Osteocyte (in vitro differentiated cells): ENCODE results near the gene RAP1GAP. TPM values are rescaled to one million over a fixed set of nuclear protein-coding genes. Genes with fewer than 3 reads are reported as not detected.
A peak's percentile ranks its signal among the peaks of the same experiment; 100 is the strongest.

ENCODE experiments used
- DNase-seq: peaks from one replicate; pipeline ENCODE4 v3.0.0; 2021; ENCODE audit warnings: mixed read lengths; ENCODE audit not compliant: unreplicated experiment; ENCODE audit errors: extremely low spot score
- H3K27ac Mint-ChIP-seq: one replicate; pipeline ENCODE4 v1.8.0; 2021; ENCODE audit warnings: mild to moderate bottlenecking, mixed read lengths; ENCODE audit not compliant: unreplicated experiment
- H3K27me3 Mint-ChIP-seq: one replicate; pipeline ENCODE4 v1.8.0; 2021; ENCODE audit warnings: mixed read lengths; ENCODE audit not compliant: unreplicated experiment
- H3K36me3 Mint-ChIP-seq: one replicate; pipeline ENCODE4 v1.8.0; 2021; ENCODE audit warnings: mixed read lengths; ENCODE audit not compliant: unreplicated experiment
- H3K4me1 Mint-ChIP-seq: one replicate; pipeline ENCODE4 v1.8.0; 2021; ENCODE audit warnings: mixed read lengths; ENCODE audit not compliant: unreplicated experiment
- H3K4me3 Mint-ChIP-seq: one replicate; pipeline ENCODE4 v1.8.0; 2021; ENCODE audit warnings: mild to moderate bottlenecking, moderate library complexity, mixed read lengths; ENCODE audit not compliant: unreplicated experiment
- H3K9me3 Mint-ChIP-seq: one replicate; pipeline ENCODE4 v1.8.0; 2021; ENCODE audit warnings: mixed read lengths; ENCODE audit not compliant: unreplicated experiment
- total RNA-seq: library from RNA; stranded (reverse); gene quantifications from 2 replicates; pipeline ENCODE4 v1.2.1, GENCODE V29; 2021
- TF ChIP-seq, protein P1 (sequence below): fragments of 200-600 bp; sonication (generic); IDR thresholded peaks from 2 replicates; pipeline ENCODE4 v1.5.0; 2021; ENCODE audit warnings: antibody characterized with exemption, mild to moderate bottlenecking, moderate library complexity

RAP1GAP gene
- total RNA-seq, 1 donor from 2014 or later = 3.5 TPM

DNA sequence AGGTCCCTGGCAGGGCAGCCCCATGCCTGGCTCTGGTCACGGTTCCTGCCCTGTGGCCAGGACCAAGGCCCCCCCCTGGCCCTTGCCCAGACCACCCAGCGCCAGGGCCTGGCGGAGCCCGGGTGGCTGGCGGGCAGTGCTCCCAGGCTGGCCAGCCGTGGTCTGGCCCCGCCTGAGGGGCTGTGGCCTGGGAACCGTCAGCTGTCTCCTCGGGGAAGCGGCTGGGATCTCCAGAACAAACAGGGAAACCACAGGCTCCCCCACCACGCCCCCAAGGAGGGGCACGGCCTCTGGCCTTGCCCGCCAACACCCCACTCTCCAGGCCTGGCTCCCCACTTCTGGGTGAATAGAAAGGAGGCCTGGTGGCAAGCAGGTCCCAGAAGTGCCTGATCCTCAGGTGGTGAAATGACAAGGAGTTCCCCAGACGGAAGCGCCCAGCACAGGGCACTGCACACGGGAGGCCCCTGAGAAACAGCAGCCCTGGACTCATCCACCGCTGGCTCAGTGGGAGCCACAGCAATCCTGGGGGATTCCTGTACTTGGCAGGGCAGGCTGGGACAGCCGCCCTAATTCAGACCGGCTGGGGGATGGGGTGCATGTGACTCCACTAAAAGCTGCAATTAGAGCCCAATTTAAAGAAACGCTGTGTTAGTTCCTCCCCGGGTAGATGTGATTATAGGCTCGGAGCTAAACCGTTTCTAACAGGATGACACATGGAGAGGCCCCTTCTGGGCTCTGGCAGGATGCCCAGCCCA is 78.9 kb downstream of the RAP1GAP start:
- Mint-ChIP-seq H3K4me1 (peaks cover 32% of the 10 kb centered on the region), H3K36me3 (no peaks in the 10 kb centered on the region), H3K4me3 (no peak overlapping the region), H3K27me3 (no peaks in the 10 kb centered on the region), H3K27ac (no peak overlapping the region), H3K9me3 (no peaks in the 10 kb centered on the region)
- TF ChIP-seq, protein P1, sequence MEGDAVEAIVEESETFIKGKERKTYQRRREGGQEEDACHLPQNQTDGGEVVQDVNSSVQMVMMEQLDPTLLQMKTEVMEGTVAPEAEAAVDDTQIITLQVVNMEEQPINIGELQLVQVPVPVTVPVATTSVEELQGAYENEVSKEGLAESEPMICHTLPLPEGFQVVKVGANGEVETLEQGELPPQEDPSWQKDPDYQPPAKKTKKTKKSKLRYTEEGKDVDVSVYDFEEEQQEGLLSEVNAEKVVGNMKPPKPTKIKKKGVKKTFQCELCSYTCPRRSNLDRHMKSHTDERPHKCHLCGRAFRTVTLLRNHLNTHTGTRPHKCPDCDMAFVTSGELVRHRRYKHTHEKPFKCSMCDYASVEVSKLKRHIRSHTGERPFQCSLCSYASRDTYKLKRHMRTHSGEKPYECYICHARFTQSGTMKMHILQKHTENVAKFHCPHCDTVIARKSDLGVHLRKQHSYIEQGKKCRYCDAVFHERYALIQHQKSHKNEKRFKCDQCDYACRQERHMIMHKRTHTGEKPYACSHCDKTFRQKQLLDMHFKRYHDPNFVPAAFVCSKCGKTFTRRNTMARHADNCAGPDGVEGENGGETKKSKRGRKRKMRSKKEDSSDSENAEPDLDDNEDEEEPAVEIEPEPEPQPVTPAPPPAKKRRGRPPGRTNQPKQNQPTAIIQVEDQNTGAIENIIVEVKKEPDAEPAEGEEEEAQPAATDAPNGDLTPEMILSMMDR = no peak
- DNase-seq = no peak

DNA sequence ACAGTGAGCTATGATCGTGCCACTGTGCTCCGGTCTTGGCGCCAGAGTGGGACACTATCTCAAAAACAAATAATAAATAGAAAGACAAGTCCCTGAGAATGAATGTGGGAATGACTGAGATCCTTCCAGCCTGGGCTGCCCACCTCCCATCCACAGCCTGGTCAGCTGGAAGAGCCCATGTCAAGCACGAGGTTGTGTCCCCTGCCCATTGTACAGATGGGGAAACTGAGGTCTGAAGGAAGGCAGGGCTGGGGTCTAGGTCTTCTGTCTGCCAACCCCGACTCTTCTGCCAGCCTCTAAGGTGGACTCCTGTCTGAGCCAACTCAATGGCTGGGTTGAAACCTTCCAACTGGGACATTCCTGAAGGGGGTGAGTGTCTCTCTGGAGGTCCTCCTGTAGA is 79.5 kb downstream of the RAP1GAP start:
- TF ChIP-seq, protein P1 = no peak
- H3K9me3 Mint-ChIP-seq = no peaks in the 10 kb centered on the region
- H3K27me3 Mint-ChIP-seq = no peaks in the 10 kb centered on the region
- no peaks in the 10 kb centered on the region for H3K36me3 Mint-ChIP-seq
- H3K4me1 Mint-ChIP-seq = peaks cover 34% of the 10 kb centered on the region
- H3K27ac Mint-ChIP-seq = no peak overlapping the region
- no peak overlapping the region for H3K4me3 Mint-ChIP-seq
- no peak for DNase-seq

DNA sequence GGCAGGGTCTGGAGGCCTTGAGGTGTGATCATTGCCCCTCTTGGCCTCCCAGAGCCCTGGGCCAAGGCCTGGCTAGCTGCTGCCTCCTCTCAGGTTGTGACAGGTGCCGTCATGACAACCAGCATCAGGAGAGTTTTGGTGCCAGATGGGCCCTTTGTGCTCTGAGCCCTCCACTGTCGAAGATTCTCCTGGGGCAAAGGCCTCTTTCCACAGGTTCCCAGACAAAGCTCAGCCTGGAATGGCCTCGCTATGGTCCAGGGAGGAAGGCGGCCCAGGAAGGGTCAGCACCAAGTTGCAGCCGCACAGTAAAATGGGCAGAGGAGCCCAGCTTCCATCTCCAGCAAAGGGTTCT is 81.6 kb downstream of the RAP1GAP start:
- no peak for DNase-seq
- TF ChIP-seq, protein P1 = no peak
- no peaks in the 10 kb centered on the region for H3K9me3 Mint-ChIP-seq
- H3K4me3 Mint-ChIP-seq = no peak overlapping the region
- H3K27me3 Mint-ChIP-seq = no peaks in the 10 kb centered on the region
- H3K36me3 Mint-ChIP-seq = peaks cover 2% of the 10 kb centered on the region
- no peak overlapping the region for H3K27ac Mint-ChIP-seq
- H3K4me1 Mint-ChIP-seq = peaks cover 28% of the 10 kb centered on the region

DNA sequence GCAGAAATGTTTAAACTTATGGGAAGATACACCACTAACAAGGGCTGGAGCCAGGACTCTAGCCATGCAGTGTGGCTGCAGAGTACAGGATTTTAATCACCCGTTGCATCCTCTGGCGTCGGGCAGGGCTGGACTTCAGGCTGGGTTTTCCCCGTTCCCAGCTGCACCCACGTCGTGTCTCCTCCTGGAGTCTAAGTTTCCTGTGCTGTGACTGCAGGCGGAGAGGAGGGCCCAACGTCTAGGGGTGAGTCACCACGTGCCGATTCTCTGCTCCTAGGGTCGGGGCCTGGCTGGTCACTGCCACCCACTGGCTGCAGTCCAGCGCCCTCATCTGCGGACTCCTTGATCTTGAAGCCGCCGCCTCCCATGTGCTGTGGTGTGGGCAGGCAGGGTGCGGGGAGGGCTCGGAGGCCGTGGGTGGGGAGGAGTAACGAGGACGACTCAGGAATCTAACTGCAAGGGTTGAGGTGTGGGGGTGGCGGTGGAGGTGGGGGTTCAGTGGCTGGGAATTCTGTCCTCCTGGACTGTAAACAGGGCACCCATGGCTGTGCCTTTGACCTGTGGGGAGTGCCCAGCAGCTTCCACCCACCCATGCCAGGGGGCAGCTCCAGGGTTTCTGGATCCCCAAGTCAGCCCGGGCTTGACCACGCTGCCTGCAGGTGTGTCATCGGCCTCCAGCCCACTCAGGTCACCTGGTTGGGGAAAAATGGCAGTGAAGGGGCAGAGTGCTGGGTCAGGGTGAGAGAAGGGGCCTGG is 82.1 kb downstream of the RAP1GAP start:
- Mint-ChIP-seq H3K27me3 (no peaks in the 10 kb centered on the region), H3K4me3 (no peak overlapping the region), H3K4me1 (peaks cover 28% of the 10 kb centered on the region), H3K36me3 (peaks cover 2% of the 10 kb centered on the region), H3K9me3 (no peaks in the 10 kb centered on the region), H3K27ac (peak overlapping the region; percentile 54)
- peak; percentile 89 for DNase-seq
- TF ChIP-seq, protein P1 = no peak

DNA sequence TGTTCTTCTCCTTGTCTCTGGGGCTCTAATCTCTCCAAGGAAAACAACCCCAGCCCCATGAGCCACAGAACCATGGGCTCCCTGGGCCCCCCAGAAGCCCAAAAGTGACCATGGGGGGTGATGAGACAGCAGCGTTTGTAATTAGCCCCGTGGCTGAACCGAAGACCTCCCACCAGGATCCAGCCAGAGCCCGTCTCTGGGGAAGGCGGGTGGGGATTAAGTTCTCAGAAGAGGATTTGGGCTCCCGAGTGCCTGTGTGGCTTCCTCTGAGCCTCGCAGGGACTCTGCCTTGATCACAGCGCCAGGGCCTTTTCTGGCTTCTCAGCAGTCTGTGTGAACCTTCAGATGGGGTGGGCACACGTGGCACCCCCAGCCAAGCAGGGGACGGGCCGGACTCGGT is 82.9 kb downstream of the RAP1GAP start:
- Mint-ChIP-seq H3K27ac (peak overlapping the region; percentile 27), H3K4me1 (peaks cover 28% of the 10 kb centered on the region)

More for the DNA sequence above, 82.9 kb downstream of the RAP1GAP start:
- Mint-ChIP-seq H3K27me3 (no peaks in the 10 kb centered on the region), H3K36me3 (peaks cover 2% of the 10 kb centered on the region), H3K4me3 (no peak overlapping the region), H3K9me3 (no peaks in the 10 kb centered on the region)
- TF ChIP-seq, protein P1 = no peak
- DNase-seq = no peak
